DMS53 treated with DMSO at 0.1 percent for 48 hours (cell line): Measurements from ENCODE around the gene COX7A2.

Source experiments
- DNase-seq: peaks from one replicate; lab custom pipeline; 2025; ENCODE audit not compliant: unreplicated experiment; lab: John Stamatoyannopoulos, UW

Gene COX7A2

GRCh38 chr6:75221116-75221515, 22.5 kb downstream of the COX7A2 start:
- no peak for DNase-seq

- no peak for DNase-seq
These were observed 23.2 kb downstream of the COX7A2 start for GRCh38 chr6:75220357-75220756.

GRCh38 chr6:75219263-75219662, 24.3 kb downstream of the COX7A2 start:
- DNase-seq: no peak

- peak; percentile 38 for DNase-seq
These were observed 26.4 kb downstream of the COX7A2 start for GRCh38 chr6:75217193-75217592.

GRCh38 chr6:75215291-75215690, 28.3 kb downstream of the COX7A2 start:
- no peak for DNase-seq

- DNase-seq: no peak
These were observed 29.9 kb downstream of the COX7A2 start for GRCh38 chr6:75213732-75214131.

GRCh38 chr6:75213112-75213511, 30.5 kb downstream of the COX7A2 start:
- DNase-seq: no peak

- no peak for DNase-seq
These were observed 31.5 kb downstream of the COX7A2 start for GRCh38 chr6:75211920-75212590.

- peak; percentile 80 for DNase-seq
These were observed 32.5 kb downstream of the COX7A2 start for GRCh38 chr6:75210885-75211739.

GRCh38 chr6:75209184-75209723, 34.3 kb downstream of the COX7A2 start:
- DNase-seq: no peak

GRCh38 chr6:75208298-75209183, 35.1 kb downstream of the COX7A2 start:
- DNase-seq: peak; percentile 91

GRCh38 chr6:75206576-75207342, 36.8 kb downstream of the COX7A2 start:
- peak; percentile 60 for DNase-seq

GRCh38 chr6:75205776-75206575, 37.6 kb downstream of the COX7A2 start, which contains the start of gene COL12A1:
COL12A1 (minus strand) TSS chr6:75206053; CDS start chr6:75202792, 3,261 bp downstream.
- peak; percentile 66 for DNase-seq

GRCh38 chr6:75204959-75205775, 38.4 kb downstream of the COX7A2 start:
- DNase-seq: peak; percentile 66

GRCh38 chr6:75204217-75204958, 39.2 kb downstream of the COX7A2 start:
- DNase-seq: peak; percentile 86

GRCh38 chr6:75203721-75204120, 39.9 kb downstream of the COX7A2 start:
- no peak for DNase-seq

GRCh38 chr6:75202676-75203131, 40.9 kb downstream of the COX7A2 start:
- DNase-seq: no peak
